ENCODE measurements around the gene SPP2. TPM values are rescaled to one million over a fixed set of nuclear protein-coding genes. Genes with fewer than 3 reads are reported as not detected.

Gene SPP2
- total RNA-seq, 4 donors from 2014 or later: not detected

- Histone ChIP-seq H3K27ac (no peak overlapping the region), H3K36me3 (no peaks in the 10 kb centered on the region), H3K4me1 (peaks cover 0 to 5% (median 1%) of the 10 kb centered on the region in 4 donors), H3K27me3 (no peaks in the 10 kb centered on the region), H3K9me3 (no peaks in the 10 kb centered on the region), H3K4me3 (no peak overlapping the region)
- DNase-seq: no peak
- intact Hi-C loops (cut with DNase I; ENCODE audit: low total_unique reads) (no loop called here), in situ Hi-C loops (cut with MboI; ENCODE audit: low pct_ligation_motif_present in 1 of 4, low pct_unique_long_range_greater_than_20kb in 1 of 4, low sequenced_read_pairs in 3 of 4) (no loop called here)
- 90% methylated on average over 2 of the region's 2 CpGs; no CpG with 5 or more reads in 1 of the 2 donors for WGBS, 2 donors (ENCODE audit: low coverage in 1 of 2)
- TF ChIP-seq CTCF (IDR thresholded peaks at IDR 0.05) (no peak), POLR2AphosphoS5 (IDR thresholded peaks at IDR 0.05) (no peak), POLR2A (IDR thresholded peaks at IDR 0.05) (no peak), EP300 (IDR thresholded peaks at IDR 0.05; ENCODE audit: low read depth) (no peak)
Measured at GRCh38 chr2:234078129-234078528, 27.6 kb downstream of the SPP2 start.

GRCh38 chr2:234081970-234082822 is 31.7 kb downstream of the SPP2 start:
- H3K4me3 ChIP-seq: no peak overlapping the region
- TF ChIP-seq POLR2A (IDR thresholded peaks at IDR 0.05) (no peak), POLR2AphosphoS5 (IDR thresholded peaks at IDR 0.05) (no peak), CTCF (IDR thresholded peaks at IDR 0.05) (no peak), EP300 (IDR thresholded peaks at IDR 0.05; ENCODE audit: low read depth) (no peak)
- no peak overlapping the region for H3K27ac ChIP-seq
- no peaks in the 10 kb centered on the region for H3K9me3 ChIP-seq
- no peaks in the 10 kb centered on the region for H3K27me3 ChIP-seq
- WGBS, 2 donors (ENCODE audit: low coverage in 1 of 2): 42 to 58% methylated on average over 6 to 15 of the region's 15 CpGs
- H3K36me3 ChIP-seq: no peaks in the 10 kb centered on the region
- DNase-seq: peak; percentile 55
- intact Hi-C loops (cut with DNase I; ENCODE audit: low total_unique reads): no loop called here
- in situ Hi-C loops (cut with MboI; ENCODE audit: low pct_ligation_motif_present in 1 of 4, low pct_unique_long_range_greater_than_20kb in 1 of 4, low sequenced_read_pairs in 3 of 4): no loop called here
- H3K4me1 ChIP-seq: peaks cover 0 to 5% (median 1%) of the 10 kb centered on the region in 4 donors

- H3K27ac ChIP-seq: no peak overlapping the region
- no peak for TF ChIP-seq POLR2A (IDR thresholded peaks at IDR 0.05)
- no peak for TF ChIP-seq EP300 (IDR thresholded peaks at IDR 0.05; ENCODE audit: low read depth)
- no peak for TF ChIP-seq POLR2AphosphoS5 (IDR thresholded peaks at IDR 0.05)
- TF ChIP-seq CTCF (IDR thresholded peaks at IDR 0.05): no peak
- no peak overlapping the region for H3K4me3 ChIP-seq
- no peaks in the 10 kb centered on the region for H3K9me3 ChIP-seq
- no peaks in the 10 kb centered on the region for H3K27me3 ChIP-seq
- intact Hi-C loops (cut with DNase I; ENCODE audit: low total_unique reads): no loop called here
- in situ Hi-C loops (cut with MboI; ENCODE audit: low pct_ligation_motif_present in 1 of 4, low pct_unique_long_range_greater_than_20kb in 1 of 4, low sequenced_read_pairs in 3 of 4): no loop called here
- DNase-seq: no peak
- WGBS, 2 donors (ENCODE audit: low coverage in 1 of 2): 80 to 81% methylated on average over 5 to 7 of the region's 7 CpGs
- H3K36me3 ChIP-seq: no peaks in the 10 kb centered on the region
- H3K4me1 ChIP-seq: peaks cover 0 to 5% (median 1%) of the 10 kb centered on the region in 4 donors
Measured at GRCh38 chr2:234083572-234084348, 33.3 kb downstream of the SPP2 start.

DNA sequence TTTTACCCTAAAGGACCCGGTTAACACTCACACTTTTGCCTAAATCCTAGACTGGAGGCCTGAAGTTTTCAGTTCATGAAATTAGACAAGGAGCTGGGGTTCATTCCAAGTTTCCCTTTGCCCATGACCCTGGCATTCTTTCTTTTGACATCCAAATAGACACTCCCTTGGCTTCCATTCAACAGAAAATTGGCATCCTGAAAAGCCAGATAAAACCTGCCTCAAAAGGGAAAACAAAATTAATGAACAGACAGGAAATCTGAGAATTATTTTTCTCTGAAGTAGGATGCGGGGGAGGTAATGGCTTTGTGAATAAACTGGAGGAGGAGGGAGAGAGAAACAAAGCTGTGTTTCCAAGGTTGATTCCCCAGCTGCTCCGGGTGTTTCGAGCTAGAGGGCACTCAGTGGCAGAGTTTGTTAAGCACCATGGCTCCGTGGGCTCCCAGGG is 41.0 kb downstream of the SPP2 start:
- intact Hi-C loops (cut with DNase I; ENCODE audit: low total_unique reads) (loop anchor here (5.0 kb wide), 1 partner anchor 1974 kb away; no protein-coding TSS in a partner anchor), in situ Hi-C loops (cut with MboI; ENCODE audit: low pct_ligation_motif_present in 1 of 4, low pct_unique_long_range_greater_than_20kb in 1 of 4, low sequenced_read_pairs in 3 of 4) (no loop called here)
- no peak overlapping the region for H3K27ac ChIP-seq
- DNase-seq: no peak
- peaks cover 0 to 4% (median 0%) of the 10 kb centered on the region in 4 donors for H3K4me1 ChIP-seq
- H3K27me3 ChIP-seq: no peaks in the 10 kb centered on the region
- no peaks in the 10 kb centered on the region for H3K9me3 ChIP-seq
- no peak overlapping the region for H3K4me3 ChIP-seq
- no peak for TF ChIP-seq CTCF (IDR thresholded peaks at IDR 0.05)
- TF ChIP-seq POLR2AphosphoS5 (IDR thresholded peaks at IDR 0.05): no peak
- no peaks in the 10 kb centered on the region for H3K36me3 ChIP-seq
- WGBS, 2 donors (ENCODE audit: low coverage in 1 of 2): 24 to 44% methylated on average over 3 to 5 of the region's 5 CpGs
